ENCODE data around the gene MORF4L2.
A peak's percentile ranks its signal among the peaks of the same experiment; 100 is the strongest.

Gene MORF4L2

DNA sequence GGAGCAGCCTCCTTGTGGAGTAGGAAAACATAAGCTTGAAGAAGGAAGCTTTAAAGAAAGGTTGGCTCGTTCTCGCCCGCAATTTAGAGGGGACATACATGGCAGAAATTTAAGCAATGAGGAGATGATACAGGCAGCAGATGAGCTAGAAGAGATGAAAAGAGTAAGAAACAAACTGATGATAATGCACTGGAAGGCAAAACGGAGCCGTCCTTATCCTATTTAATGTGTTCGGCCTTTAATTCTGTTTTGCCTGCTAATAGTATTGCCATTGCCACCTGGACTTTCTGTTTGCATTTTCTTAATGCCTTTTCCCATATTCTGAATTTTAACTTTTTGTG lies 56.4 kb downstream of the MORF4L2 start:
- no peak for DNase-seq

- DNase-seq, result peak; percentile 7
Observed at GRCh38 chrX:103629318-103630170, 57.0 kb downstream of the MORF4L2 start.

DNA sequence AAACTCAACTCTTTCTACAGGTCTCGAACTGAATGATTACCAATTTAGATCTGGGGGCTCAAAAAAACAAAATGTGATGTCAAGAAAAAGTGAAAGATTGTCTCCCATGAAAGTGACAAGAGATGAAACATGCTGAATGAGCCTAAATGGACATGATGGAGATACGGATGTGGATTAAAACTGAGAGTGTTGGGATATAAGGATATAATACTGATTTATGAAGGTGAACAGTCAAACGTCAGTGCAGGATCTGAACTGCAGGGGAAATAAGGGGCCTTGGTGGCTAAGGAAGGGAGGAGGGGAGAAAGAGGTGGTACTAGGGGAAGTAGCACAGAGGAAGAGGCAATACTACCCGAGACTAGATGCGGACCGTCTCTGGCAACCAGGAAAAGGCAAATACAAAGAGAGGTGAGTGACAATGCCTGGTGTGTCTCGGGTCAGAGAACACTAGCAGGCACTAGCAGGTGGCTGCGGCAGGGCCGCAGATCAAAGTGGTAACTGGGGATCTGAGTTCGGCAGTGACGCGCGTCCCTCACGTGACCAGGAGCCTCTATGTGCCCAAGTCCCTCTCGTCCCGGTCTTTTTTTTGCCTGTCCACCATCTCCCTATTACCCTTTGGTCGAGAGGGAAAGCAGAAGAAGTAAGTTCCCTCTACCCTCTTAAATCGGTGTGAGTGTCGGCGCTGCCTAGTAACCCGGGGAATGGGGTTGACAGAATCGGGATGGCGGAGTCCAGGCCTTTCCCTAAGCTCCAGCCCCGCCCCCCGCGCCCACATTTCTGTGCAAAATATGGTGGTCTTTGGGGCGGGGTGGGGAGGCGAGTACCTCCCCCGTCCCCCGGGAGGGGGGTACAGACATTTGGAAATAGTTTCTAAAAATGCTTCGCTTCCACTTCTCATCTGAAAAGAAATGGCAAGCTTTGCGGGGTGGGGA lies 57.8 kb downstream of the MORF4L2 start, which contains the start of gene TCEAL1:
TCEAL1 (plus strand) TSS at position 590 of the 932 bp plus-strand sequence. CDS start 942 bp downstream, outside the sequence.
- peak; percentile 56 for DNase-seq

- no peak for DNase-seq
Observed at GRCh38 chrX:103626855-103627254, 59.6 kb downstream of the MORF4L2 start.
